Stimulated activated naive CD4-positive, alpha-beta T cell treated with Interleukin-2 at 50 U/mL for 16 hours (primary cell): ENCODE measurements around the gene SLC4A8.

Experiments used
- DNase-seq: peaks from one replicate; lab custom pipeline; 2025; lab: John Stamatoyannopoulos, UW

Gene SLC4A8

DNA sequence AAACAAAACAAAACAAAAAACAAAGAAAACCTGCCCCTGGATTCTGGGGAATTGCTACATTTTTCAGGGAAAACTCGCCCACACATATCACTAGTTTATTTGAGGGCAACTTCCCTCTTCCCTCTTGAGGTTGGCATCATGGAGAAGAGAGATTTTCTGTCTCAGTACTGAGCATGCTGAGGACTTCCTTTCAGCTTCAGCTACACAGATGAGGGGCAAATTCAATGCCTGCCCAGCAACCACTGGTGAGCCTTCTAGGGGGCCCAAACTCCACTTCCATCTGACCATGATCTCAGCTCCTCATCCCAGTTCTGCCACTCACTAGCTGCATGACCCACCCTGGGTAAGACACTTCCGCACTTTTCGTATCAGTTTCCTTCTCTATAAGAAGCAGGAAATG lies 103.3 kb downstream of the SLC4A8 start:
- DNase-seq = no peak

DNA sequence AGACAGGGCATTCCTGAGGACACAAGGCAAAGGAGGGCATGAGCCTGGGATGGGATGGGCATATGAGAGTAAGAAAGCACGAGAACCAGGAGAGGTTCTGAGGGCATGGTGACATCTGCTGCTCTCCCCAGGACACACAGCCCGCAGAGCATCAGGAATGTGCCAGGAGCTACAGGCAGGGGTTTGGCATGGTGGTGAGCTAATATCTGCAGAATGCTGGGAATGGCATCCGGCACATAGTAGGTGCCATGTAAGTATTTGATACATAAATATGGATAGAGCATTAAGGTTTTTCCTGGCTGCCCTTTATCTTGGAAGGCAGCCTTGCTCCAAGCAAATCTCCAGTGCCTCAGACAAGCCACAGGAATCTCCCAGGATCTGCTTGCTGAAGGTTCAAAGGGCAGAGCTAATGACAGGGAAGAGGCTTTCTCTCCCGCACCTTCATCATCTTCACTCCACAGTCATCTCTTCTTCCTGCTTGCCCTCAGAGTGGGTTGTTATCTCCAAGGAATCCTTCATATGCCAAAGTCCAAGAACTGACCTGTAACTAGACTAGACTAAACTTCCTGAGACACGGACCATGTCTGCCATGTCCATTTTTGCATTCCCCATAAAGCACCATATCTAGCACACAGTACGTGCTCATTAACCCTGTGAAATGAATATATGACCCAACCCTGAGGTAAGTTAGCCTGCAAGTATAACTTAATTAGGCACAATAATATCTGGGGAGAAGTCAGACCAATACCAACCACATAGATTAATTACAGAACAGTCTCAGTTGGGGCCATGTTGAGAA lies 104.4 kb downstream of the SLC4A8 start:
- no peak for DNase-seq

DNA sequence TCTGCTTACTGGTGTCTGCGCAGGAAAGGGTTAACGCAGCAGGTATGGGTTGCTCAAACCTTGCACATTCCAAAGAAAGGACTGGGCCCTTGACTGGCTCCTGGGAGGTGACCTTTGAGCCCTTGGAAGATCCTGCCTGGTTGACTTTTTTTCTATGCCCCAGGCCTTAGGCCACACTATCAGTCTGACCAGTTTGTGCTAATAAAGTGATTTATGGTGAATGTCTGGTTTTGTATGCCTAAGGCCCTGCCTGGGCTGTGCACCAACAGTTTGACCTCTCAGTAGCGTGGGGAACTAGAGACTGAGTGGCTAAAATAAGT lies 105.0 kb downstream of the SLC4A8 start:
- no peak for DNase-seq

DNA sequence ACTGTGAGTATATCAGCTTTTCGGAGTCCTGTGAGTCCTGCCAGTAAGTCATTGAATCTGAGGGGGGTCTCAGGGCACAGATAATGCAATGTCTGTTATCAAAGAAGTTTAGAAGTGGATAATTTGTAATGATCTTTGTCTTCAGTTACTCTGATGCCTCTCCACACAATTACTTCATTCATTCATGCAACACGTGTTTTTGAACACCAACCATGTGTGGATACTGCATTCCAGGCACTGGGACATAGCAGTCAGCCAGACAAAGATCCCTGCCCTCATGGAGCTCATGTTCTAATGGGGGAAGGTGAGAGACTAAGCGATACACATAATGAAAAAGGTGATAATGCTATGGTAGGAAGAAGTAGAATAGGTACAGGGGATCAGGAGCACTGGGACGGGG lies 105.6 kb downstream of the SLC4A8 start:
- DNase-seq = no peak

DNA sequence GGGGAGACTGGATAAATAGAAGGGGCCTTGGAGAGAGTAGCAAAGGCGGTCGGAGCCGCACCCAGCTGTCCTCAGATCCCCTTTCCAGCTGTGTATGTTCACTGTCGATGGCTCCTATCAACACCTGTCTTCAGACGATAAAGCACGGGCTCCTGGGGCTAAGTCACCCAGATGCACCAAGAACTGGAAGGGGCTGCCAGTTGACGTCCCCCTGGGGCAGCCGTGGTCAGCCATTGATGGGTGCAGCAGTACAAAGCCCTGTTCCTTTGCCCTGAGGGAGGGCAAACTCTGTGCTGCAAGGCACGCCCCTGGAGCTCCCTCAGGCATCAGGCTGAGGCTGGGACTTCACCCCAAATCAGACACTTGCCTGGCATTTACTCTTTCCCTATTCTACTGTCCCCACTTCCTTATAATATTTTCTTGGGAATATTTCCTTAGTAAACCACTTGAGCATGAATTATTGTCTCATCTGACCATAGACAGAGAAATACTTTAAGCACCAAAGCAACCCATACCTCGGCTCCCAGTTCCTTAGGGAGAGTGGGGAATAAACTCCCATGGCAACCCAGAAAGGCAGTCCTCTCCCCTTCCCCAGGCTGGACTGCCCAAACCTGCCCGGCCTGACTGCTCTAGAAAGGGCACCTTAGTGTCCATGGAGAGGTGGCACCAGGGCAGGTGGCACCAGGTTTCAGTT lies 106.8 kb downstream of the SLC4A8 start:
- no peak for DNase-seq

DNA sequence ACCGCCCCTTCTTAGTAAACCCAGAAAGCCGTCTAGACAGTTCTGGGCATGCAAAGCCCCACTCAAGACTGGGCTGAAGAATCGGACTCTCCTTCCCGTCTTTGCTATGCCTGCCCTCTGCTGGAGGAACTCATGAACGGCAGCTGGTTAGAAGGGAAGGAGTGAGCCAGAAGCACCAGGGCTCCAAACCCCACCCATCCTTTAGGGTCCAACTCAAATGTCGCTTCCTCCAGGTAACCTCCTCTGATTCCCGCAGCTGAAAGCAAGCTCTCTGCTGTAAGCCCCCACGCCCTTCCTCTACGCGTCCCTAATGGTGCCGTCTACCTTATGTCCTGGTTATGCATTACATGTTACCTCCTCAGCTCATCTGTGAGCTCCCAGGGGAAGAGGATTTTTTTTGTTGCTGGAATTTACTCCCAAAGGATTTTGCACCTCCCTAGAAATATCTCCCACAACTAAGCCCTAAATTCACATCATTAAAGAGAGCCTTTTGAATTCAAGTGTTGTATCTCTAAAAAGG lies 107.4 kb downstream of the SLC4A8 start:
- peak; percentile 49 for DNase-seq

DNA sequence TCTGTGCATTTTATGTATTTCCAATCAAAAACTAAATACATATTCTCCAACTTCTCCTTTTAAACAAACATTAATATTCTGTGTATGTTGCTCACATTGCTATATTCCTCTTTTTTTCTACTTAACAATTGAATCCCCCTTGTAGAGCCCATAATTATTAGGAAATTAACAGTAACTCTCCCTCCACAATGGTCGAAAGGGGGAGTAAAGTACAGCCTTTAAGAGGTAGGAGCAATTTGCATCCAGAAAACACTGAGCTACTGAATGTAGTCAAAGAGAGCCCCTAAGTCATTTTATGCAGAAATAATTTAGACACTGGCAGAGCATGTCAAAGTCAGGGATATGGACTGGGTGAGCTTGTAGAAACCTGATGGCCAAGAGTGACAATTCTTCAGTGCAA lies 109.2 kb downstream of the SLC4A8 start:
- DNase-seq = no peak

DNA sequence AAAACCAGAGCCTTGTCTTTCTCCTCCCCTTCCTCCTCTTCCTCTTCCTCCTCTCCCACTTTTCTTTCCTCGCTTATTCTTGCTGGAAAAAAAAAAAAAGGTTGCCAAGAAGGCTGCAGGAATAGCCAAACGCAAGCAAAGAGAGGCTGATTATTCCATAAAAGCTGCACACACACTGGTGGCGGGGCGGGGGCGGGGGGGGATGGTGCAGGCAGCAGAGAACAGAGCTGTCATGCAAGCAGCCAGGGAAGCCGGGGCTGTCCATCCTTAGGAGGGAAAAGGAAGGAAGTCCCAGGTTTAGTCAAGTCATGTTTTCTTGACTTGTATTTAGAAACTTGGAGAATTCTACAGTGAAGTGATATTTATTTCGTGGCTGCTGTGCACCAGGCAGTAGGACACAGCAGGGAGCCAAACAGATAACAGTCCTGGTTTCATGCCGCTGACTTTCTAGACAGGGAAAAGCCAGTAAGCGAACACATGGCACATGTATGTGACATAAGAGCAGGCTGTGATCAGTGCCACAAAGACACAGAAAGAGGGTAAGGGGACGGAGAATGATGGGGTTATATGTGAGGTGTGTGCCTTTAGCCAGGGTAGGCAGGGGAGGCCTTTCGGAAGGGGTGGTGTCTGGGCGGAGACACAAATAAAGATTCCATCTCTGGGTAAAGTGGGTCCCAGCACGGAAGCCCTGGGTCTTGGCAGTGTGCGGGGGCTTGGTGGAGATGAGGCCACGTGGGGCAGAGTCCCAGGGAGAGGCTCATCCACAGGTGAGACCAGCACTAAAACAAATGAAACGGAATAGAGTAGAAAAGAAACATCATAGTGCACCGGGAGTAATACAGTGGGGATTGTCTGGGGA lies 109.8 kb downstream of the SLC4A8 start:
- DNase-seq = no peak

DNA sequence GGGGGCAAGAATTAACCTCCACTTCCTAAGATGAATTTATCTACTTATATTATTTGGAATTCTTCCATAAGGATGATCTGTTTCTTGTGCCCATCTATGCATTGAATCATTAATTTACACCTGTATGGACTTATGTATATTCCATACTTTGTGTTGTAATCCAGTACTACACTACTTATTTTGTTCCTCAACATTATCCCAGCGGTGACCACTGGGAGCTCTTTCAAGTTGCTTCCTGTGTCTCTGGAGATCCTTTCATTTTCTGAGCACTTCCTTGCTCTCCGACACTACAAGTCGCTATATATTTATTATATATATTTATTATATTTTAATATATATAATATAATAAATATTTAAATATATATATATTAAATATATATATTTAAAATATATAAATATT lies 111.5 kb downstream of the SLC4A8 start:
- no peak for DNase-seq

DNA sequence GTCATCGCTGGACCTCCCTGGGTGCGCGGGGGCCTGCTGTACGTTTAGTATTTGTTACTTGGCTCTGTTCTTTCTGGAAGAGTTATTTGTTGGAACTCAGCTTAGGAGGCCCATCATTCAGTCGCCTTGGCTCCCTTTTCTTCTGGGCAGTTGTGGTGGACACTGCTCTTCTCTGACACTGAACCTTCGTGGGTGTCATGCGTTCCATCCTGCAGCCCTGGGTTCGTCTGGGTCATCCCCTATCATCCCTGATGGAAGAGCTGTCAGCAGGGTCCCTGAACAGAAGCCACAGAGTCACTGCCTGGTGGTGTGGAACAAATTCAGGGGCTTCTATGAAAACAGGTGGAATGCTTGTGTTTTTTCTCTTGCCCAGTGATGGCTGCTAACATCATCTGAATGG lies 113.5 kb downstream of the SLC4A8 start:
- DNase-seq = no peak

DNA sequence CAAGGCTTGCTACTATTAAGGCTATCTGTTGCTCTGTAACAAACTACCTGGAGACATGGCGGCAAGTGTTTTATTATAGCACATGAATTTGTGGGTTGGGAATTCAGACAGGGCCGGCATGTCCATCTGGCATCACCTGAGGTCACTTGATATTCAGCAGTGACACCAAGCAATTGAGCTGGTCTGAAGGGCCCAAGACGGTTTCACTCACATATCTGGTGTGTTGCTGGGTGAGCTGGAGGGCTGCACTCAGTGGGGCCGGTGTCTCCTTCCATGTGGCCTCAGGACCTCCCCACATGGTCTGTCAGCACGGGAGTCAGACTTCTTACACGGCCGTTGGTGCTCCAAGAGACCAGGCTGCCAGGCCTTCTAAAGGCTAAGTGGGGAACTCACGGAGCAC lies 114.0 kb downstream of the SLC4A8 start:
- no peak for DNase-seq

DNA sequence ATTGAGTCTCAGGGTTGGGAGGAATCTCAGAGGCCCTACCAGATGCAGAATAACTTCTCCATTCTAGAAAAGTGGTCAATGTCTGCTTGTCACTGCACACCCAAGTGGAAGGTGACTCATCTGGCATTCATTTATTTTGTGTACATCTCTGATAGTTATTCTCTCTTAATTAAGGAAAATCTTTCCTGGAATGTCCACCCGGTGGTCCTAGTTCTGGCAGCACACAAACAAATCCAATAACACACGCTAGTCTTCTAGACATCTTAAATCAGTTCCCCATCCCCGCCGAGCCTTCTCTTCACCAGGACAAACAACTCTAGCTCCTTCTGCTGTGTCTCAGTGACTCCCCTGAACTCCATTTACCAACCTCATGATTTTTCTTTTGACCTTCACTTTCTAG lies 116.4 kb downstream of the SLC4A8 start:
- DNase-seq = no peak

DNA sequence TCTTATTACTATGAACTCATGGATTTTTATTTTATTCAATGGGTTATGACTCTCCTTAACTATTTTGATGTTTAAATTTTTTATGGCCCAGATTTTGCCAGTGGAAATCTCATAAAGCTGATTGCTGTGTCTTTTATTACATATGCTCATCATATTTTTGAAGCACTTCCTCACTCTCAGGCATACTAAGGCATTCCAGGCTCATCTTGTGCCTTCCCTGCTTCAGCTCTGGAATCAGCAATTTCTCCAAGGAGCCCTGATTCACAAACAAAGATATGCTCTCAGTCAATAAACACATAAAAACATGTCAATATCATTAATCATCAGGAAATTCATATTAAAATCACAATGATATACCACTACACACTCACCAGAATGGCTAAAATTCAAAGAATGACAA lies 121.5 kb downstream of the SLC4A8 start:
- DNase-seq = no peak

DNA sequence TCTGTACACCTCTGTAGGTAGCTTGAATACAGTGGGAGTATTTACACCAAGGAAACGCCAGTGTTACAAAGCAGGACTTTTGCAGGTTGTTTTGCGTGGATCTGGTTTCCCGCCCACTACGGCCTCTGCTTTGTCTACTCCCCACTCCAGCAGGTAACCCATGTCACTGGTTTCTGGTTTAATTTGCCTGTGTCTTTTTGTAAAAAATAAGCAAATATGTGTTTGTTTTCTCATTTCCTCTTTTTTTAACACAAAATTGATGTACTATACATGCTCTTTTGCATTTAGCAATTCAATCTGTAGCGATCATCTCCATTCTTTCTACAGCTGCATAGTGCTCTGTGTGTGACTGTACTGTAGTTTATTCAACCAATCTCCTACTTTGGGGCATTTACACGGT lies 123.0 kb downstream of the SLC4A8 start:
- DNase-seq = no peak

DNA sequence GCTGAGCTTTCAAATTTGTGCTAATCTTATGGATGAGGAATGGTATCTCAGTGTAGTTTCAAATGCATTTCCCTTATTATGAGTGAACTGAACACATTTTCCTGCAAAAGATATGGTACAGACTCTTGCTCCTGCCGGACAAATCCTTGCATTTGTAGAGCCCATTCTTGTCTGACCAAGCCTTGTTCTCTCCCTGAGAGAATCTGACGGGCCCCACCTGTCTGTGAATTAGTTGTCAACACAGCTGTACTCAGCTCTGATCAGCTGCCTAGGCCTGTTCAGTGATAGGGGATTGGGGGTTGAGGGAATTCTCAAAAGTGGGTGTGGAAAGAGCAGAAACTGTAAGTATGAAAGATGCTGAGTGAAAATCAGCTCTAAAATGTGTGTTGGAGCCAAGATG lies 123.6 kb downstream of the SLC4A8 start:
- DNase-seq = no peak

DNA sequence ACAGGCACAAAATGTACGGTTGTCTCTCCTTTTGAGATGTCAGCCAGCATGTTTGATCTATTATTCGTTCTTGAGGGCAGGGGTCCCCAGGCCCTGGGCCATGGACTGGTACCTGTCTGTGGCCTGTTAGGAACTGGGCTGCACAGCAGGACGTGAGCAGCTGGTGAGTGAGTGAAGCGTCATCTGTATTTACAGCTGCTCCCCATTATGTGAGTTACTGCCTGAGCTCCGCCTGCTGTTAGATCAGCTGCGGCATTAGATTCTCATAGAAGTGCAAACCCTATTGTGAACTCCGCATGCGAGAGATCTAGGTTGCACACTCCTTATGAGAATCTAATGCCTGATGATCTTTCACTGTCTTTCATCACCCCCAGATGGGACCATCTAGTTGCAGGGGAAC lies 125.0 kb downstream of the SLC4A8 start:
- DNase-seq = no peak
